ENCODE results near the gene IGLL5. TPM values are rescaled to one million over a fixed set of nuclear protein-coding genes. Genes with fewer than 3 reads are reported as not detected.

Gene IGLL5
- total RNA-seq, 2 experiments from 2014 or later, result not detected

DNA sequence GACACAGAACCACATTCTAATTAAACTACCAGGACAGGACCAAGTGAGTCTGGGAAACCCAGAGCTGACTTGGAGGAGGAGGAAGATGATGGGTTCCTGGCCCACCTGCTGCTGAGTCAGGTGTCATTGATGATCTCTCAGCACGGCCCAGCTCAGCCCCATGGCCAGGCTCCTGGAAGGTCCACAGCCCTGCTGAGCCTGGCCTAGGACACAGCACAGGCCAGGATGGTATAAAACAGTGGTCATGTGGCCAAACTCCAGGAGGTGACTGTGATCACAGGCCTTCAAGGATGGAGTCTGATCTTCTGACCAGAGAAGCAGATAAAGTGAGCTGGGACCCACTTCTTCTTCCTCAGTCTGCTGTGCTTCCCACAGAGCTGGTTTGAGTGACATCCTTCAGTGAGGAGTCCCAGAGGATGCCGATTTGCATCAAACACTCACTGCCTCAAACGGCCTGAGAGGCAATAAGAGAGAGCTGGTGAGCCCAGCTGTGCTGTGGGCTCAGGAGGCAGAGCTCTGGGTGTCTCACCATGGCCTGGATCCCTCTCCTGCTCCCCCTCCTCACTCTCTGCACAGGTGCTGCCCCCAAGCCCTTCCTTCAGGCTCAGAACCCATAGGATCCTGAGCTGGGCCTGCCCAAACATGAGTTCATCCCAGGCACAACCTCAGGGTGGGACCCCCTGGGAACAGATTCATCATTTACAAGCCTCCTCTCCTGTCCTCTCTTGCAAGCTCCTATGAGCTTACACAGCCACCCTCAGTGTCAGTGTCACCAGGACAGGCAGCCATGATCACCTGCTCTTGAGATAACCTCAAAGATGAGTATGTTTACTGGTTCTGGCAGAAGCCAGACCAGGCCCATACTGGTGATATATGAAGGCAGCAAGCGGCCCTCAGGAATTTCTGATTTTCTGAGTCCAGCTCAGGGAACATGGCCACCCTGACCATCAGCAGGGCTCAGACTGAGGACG is 37.7 kb upstream of the IGLL5 start:
- Mint-ChIP-seq H3K9me3 (no peaks in the 10 kb centered on the region), H3K4me1 (ENCODE audit: low read depth) (peaks cover 20% of the 10 kb centered on the region), H3K4me3 (no peak overlapping the region), H3K36me3 (ENCODE audit: low read depth) (peaks cover 1% of the 10 kb centered on the region), H3K27me3 (no peaks in the 10 kb centered on the region), H3K27ac (no peak overlapping the region)
- ChIA-PET POLR2A (interaction anchor here (1.5 kb wide), 1 partner anchor 93 kb away, joined by 3 read pairs; no protein-coding TSS in a partner anchor), CTCF (interaction anchor here (0.9 to 9.6 kb wide), 27 partner anchors 8 to 125 kb away, joined by 3 to 122 read pairs (median 11); partner anchors contain the start of gene IGLL5)
- intact Hi-C loops (cut with micrococcal nuclease), result loop anchor here (5.0 kb wide), 2 partner anchors 32 to 107 kb away; no protein-coding TSS in a partner anchor
- TF ChIP-seq, protein P1, sequence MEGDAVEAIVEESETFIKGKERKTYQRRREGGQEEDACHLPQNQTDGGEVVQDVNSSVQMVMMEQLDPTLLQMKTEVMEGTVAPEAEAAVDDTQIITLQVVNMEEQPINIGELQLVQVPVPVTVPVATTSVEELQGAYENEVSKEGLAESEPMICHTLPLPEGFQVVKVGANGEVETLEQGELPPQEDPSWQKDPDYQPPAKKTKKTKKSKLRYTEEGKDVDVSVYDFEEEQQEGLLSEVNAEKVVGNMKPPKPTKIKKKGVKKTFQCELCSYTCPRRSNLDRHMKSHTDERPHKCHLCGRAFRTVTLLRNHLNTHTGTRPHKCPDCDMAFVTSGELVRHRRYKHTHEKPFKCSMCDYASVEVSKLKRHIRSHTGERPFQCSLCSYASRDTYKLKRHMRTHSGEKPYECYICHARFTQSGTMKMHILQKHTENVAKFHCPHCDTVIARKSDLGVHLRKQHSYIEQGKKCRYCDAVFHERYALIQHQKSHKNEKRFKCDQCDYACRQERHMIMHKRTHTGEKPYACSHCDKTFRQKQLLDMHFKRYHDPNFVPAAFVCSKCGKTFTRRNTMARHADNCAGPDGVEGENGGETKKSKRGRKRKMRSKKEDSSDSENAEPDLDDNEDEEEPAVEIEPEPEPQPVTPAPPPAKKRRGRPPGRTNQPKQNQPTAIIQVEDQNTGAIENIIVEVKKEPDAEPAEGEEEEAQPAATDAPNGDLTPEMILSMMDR (IDR thresholded peaks at IDR 0.05), result no peak
- no peak for ATAC-seq
- DNase-seq, result no peak

DNA sequence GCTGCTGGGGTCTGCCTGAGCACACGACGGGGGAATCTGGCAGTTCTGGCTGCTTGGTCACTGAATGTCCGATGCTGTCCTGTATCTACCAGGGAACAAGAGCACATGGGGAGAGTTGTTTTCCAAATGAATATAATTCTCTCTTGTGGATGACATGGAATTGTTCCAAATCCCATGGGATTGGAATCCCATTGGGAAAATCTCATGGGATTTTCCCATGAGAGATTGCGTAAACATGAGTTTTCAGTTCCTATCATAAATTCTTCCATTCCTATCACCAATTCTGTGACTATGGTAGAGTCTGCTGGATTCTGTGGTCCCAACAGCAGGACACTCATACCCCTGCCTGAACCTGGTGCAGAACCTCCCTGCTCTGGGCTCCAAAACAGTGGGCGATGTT is 35.6 kb upstream of the IGLL5 start:
- no peak for DNase-seq
- H3K9me3 Mint-ChIP-seq, result no peaks in the 10 kb centered on the region
- no peak overlapping the region for H3K4me3 Mint-ChIP-seq
- TF ChIP-seq, protein P1 (IDR thresholded peaks at IDR 0.05), result no peak
- no peak for ATAC-seq
- no peaks in the 10 kb centered on the region for H3K36me3 Mint-ChIP-seq (ENCODE audit: low read depth)
- ChIA-PET CTCF (interaction anchor here (1.0 to 9.6 kb wide), 5 partner anchors 14 to 105 kb away, joined by 3 to 92 read pairs (median 4); no protein-coding TSS in a partner anchor), POLR2A (interaction anchor here (1.2 kb wide), 1 partner anchor 20 kb away, joined by 3 read pairs; no protein-coding TSS in a partner anchor)
- H3K4me1 Mint-ChIP-seq (ENCODE audit: low read depth), result peaks cover 10% of the 10 kb centered on the region
- no peak overlapping the region for H3K27ac Mint-ChIP-seq
- intact Hi-C loops (cut with micrococcal nuclease), result loop anchor here (5.0 kb wide), 1 partner anchor 105 kb away; no protein-coding TSS in a partner anchor
- no peaks in the 10 kb centered on the region for H3K27me3 Mint-ChIP-seq

- DNase-seq, result no peak
- H3K9me3 Mint-ChIP-seq, result no peaks in the 10 kb centered on the region
- peaks cover 7% of the 10 kb centered on the region for H3K4me1 Mint-ChIP-seq (ENCODE audit: low read depth)
- intact Hi-C loops (cut with micrococcal nuclease), result loop anchor here (5.0 kb wide), 1 partner anchor 104 kb away; no protein-coding TSS in a partner anchor
- no peak for ATAC-seq
- no peak overlapping the region for H3K27ac Mint-ChIP-seq
- CTCF ChIA-PET, result interaction anchor here (0.6 to 9.6 kb wide), 6 partner anchors 24 to 103 kb away, joined by 3 to 92 read pairs (median 6); no protein-coding TSS in a partner anchor
- H3K4me3 Mint-ChIP-seq, result no peak overlapping the region
- POLR2A ChIA-PET, result no interaction called here
- H3K27me3 Mint-ChIP-seq, result no peaks in the 10 kb centered on the region
- TF ChIP-seq, protein P1 (IDR thresholded peaks at IDR 0.05), result no peak
- H3K36me3 Mint-ChIP-seq (ENCODE audit: low read depth), result no peaks in the 10 kb centered on the region
These were observed 33.9 kb upstream of the IGLL5 start for GRCh38 chr22:22853713-22854112.

- TF ChIP-seq, protein P1 (IDR thresholded peaks at IDR 0.05), result no peak
- Mint-ChIP-seq H3K27ac (no peak overlapping the region), H3K27me3 (no peaks in the 10 kb centered on the region), H3K36me3 (ENCODE audit: low read depth) (no peaks in the 10 kb centered on the region), H3K4me3 (no peak overlapping the region), H3K4me1 (ENCODE audit: low read depth) (peaks cover 5% of the 10 kb centered on the region), H3K9me3 (no peaks in the 10 kb centered on the region)
- ATAC-seq (no peak), DNase-seq (no peak)
- intact Hi-C loops (cut with micrococcal nuclease), result loop anchor here (5.0 kb wide), 1 partner anchor 103 kb away; no protein-coding TSS in a partner anchor
- ChIA-PET POLR2A (no interaction called here), CTCF (interaction anchor here (1.5 to 7.1 kb wide), 5 partner anchors 23 to 100 kb away, joined by 3 to 57 read pairs (median 9); no protein-coding TSS in a partner anchor)
These were observed 33.1 kb upstream of the IGLL5 start for GRCh38 chr22:22854466-22854865.
